ENCODE measurements around the gene CTU2.

CTU2 gene

DNA sequence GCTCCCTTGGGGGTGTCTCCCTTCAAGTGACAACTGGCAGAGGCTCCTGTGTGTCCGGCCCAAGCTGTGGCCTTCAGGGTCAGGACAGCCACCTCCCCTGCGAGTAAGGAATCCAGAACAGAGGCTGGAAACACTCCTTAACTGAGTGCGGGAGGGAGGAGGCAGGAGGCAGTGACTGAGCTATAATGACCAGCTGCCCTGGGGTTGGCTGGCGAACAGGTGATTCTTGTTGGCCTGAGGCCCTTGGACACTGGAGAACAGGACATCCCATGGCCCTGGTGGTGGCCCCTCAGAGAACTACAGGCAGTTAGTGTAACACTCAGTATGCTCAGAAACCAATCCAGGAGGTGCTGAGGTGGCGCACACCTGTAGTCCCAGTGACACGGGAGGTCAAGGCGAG, 10.6 kb upstream of the CTU2 start:
- Histone ChIP-seq H3K4me3 (replicated peaks; ENCODE audit: insufficient read depth, low read length) (no peak overlapping the region), H3K27me3 (ENCODE audit: insufficient read depth, poor library complexity, severe bottlenecking) (no peaks in the 10 kb centered on the region), H3K27ac (replicated peaks) (no peak overlapping the region)
- DNase-seq (ENCODE audit: low read depth in 1 of 2, low spot score in 1 of 2), result no peak
- TF ChIP-seq GABPA (IDR thresholded peaks at IDR 0.05; ENCODE audit: low read depth) (no peak), POLR2AphosphoS5 (IDR thresholded peaks at IDR 0.05; ENCODE audit: low read depth) (no peak), SPI1 (IDR thresholded peaks at IDR 0.05; ENCODE audit: borderline replicate concordance, low read depth) (no peak)
- TF ChIP-seq, protein P1, sequence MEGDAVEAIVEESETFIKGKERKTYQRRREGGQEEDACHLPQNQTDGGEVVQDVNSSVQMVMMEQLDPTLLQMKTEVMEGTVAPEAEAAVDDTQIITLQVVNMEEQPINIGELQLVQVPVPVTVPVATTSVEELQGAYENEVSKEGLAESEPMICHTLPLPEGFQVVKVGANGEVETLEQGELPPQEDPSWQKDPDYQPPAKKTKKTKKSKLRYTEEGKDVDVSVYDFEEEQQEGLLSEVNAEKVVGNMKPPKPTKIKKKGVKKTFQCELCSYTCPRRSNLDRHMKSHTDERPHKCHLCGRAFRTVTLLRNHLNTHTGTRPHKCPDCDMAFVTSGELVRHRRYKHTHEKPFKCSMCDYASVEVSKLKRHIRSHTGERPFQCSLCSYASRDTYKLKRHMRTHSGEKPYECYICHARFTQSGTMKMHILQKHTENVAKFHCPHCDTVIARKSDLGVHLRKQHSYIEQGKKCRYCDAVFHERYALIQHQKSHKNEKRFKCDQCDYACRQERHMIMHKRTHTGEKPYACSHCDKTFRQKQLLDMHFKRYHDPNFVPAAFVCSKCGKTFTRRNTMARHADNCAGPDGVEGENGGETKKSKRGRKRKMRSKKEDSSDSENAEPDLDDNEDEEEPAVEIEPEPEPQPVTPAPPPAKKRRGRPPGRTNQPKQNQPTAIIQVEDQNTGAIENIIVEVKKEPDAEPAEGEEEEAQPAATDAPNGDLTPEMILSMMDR (IDR thresholded peaks at IDR 0.05; ENCODE audit: insufficient read depth, low read length), result no peak
- TF ChIP-seq, protein P2, sequence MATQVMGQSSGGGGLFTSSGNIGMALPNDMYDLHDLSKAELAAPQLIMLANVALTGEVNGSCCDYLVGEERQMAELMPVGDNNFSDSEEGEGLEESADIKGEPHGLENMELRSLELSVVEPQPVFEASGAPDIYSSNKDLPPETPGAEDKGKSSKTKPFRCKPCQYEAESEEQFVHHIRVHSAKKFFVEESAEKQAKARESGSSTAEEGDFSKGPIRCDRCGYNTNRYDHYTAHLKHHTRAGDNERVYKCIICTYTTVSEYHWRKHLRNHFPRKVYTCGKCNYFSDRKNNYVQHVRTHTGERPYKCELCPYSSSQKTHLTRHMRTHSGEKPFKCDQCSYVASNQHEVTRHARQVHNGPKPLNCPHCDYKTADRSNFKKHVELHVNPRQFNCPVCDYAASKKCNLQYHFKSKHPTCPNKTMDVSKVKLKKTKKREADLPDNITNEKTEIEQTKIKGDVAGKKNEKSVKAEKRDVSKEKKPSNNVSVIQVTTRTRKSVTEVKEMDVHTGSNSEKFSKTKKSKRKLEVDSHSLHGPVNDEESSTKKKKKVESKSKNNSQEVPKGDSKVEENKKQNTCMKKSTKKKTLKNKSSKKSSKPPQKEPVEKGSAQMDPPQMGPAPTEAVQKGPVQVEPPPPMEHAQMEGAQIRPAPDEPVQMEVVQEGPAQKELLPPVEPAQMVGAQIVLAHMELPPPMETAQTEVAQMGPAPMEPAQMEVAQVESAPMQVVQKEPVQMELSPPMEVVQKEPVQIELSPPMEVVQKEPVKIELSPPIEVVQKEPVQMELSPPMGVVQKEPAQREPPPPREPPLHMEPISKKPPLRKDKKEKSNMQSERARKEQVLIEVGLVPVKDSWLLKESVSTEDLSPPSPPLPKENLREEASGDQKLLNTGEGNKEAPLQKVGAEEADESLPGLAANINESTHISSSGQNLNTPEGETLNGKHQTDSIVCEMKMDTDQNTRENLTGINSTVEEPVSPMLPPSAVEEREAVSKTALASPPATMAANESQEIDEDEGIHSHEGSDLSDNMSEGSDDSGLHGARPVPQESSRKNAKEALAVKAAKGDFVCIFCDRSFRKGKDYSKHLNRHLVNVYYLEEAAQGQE (IDR thresholded peaks at IDR 0.05; ENCODE audit: insufficient replicate concordance, low read depth), result no peak

DNA sequence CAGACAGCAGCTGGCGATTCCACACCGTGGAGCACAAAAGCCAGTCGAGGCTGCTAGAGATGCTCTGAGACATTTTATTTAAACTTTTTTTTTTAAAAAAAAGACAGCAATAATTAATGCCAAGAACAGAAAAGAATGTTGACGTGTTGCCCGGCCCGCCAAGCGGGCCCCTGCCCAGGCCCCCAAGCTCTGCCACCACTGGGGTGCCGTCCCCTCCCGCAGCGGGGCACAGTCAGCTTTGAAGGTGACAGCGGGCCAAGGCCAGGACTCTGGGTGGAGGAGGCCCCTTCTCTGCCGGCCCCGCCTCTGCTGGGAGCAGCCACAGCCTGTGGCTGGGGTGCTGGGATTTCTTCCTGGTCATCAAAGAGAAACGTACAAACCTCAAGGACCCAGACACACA, 9.9 kb upstream of the CTU2 start:
- no peak for TF ChIP-seq SPI1 (IDR thresholded peaks at IDR 0.05; ENCODE audit: borderline replicate concordance, low read depth)
- TF ChIP-seq GABPA (IDR thresholded peaks at IDR 0.05; ENCODE audit: low read depth), result no peak
- TF ChIP-seq, protein P1 (IDR thresholded peaks at IDR 0.05; ENCODE audit: insufficient read depth, low read length), result no peak
- no peak for TF ChIP-seq POLR2AphosphoS5 (IDR thresholded peaks at IDR 0.05; ENCODE audit: low read depth)
- TF ChIP-seq, protein P2 (IDR thresholded peaks at IDR 0.05; ENCODE audit: insufficient replicate concordance, low read depth), result no peak
- Histone ChIP-seq H3K4me3 (replicated peaks; ENCODE audit: insufficient read depth, low read length) (no peak overlapping the region), H3K27me3 (ENCODE audit: insufficient read depth, poor library complexity, severe bottlenecking) (no peaks in the 10 kb centered on the region), H3K27ac (replicated peaks) (no peak overlapping the region)
- DNase-seq (ENCODE audit: low read depth in 1 of 2, low spot score in 1 of 2), result no peak

DNA sequence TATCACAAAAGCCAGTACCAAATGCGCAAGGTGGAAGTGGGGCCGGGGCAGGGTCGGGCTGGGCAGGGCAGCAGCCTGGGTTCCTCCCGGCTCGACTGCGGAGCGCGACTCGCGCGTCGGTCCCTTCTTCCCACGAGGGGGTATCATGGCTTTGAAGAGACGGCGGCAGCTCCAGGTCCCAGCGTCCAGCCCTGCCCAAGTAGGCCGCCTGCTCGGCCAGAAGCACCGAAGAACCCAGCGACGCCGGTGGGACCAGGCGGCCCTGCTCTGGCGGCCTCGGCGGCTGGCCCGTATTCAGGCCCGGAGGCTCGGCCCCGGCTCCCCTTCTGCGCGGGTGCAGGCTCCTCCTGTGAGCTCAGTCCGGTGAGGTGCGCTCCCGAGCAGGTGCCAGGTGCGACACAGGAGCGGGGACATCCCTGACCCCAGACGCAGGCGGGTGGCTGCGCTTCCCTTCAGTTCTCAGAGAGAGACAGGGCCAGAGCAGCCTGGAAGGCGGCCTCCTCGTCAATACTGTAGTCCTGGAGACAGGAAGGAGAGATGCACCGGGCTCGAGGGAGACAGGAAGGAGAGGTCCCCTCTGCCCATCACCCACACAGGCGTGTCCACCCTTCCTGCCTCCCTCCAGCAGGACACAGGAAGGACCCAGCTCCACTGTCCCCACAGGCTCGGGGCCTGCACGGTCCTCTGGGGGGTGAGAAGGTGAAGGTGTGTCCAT, 9.0 kb upstream of the CTU2 start:
- no peak overlapping the region for H3K4me3 ChIP-seq (replicated peaks; ENCODE audit: insufficient read depth, low read length)
- H3K27ac ChIP-seq (replicated peaks), result no peak overlapping the region
- no peaks in the 10 kb centered on the region for H3K27me3 ChIP-seq (ENCODE audit: insufficient read depth, poor library complexity, severe bottlenecking)
- DNase-seq (ENCODE audit: low read depth in 1 of 2, low spot score in 1 of 2), result no peak
- TF ChIP-seq, protein P2 (IDR thresholded peaks at IDR 0.05; ENCODE audit: insufficient replicate concordance, low read depth), result no peak
- TF ChIP-seq SPI1 (IDR thresholded peaks at IDR 0.05; ENCODE audit: borderline replicate concordance, low read depth) (no peak), POLR2AphosphoS5 (IDR thresholded peaks at IDR 0.05; ENCODE audit: low read depth) (no peak), GABPA (IDR thresholded peaks at IDR 0.05; ENCODE audit: low read depth) (no peak)
- TF ChIP-seq, protein P1 (IDR thresholded peaks at IDR 0.05; ENCODE audit: insufficient read depth, low read length), result no peak

All from HL-60 (cell line).